ENCODE data around the gene EPX. TPM values are rescaled to one million over a fixed set of nuclear protein-coding genes. Genes with fewer than 3 reads are reported as not detected.
A peak's percentile ranks its signal among the peaks of the same experiment; 100 is the strongest.

Gene EPX
- total and polyA plus RNA-seq, 2 of the 4 experiments (the other 2 are of a cell fraction), result not detected

DNA sequence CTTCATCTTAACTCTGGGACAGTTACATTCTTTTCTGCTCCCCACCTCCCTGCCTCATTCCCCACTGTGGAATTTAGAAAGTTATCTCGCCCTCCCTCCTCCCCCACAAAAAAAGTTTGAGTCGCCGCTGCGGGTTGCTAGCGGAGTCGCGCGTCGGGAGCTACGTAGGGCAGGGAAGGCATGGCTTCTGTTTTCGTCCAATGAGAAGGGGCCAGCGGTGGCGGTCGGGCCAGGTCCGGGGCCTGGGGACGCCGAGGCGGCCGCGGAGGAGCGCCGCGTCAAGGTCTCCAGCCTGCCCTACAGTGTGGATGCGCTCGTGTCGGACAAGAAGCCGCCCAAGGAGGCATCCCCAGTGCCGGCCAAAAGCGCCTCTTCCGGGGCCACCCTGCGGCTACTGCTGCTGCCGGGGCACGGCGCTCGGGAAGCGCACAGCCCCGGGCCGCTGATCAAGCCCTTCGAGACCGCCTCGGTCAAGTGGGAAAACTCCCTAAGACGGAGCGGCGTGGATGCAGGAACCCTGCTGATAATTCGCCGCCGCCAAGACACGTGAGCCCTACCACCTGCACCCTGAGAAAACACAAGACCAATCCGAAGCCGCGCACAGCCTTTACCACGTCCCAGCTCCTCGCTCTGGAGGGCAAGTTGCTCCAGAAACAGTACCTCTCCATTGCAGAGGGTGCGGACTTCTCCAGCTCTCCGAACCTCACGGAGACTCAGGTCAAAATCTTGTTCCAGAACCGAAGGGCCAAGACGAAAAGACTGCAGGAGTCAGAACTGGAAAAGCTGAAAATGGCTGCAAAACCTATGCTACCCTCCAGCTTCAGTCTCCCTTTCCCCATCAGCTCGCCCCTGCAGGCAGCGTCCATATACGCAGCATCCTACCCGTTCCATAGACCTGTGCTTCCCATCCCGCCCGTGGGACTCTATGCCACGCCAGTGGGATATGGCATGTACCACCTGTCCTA is 35.4 kb upstream of the EPX start:
- intact Hi-C loops (cut with micrococcal nuclease), result no loop called here
- Histone ChIP-seq H3K18ac (ENCODE audit: low read depth, low read length) (no peak overlapping the region), H3K79me1 (ENCODE audit: low read depth in 1 of 2, low read length in 2 of 2) (no peaks in the 10 kb centered on the region), H3K27ac (ENCODE audit: insufficient read depth, low read length) (no peak overlapping the region), H3K4ac (ENCODE audit: low read depth, low read length) (no peak overlapping the region), H3K36me3 (ENCODE audit: control insufficient read depth, insufficient read depth, low read length) (no peaks in the 10 kb centered on the region), H3K14ac (replicated peaks; ENCODE audit: low read depth, low read length) (no peak overlapping the region), H3K4me3 (ENCODE audit: insufficient read depth, low read depth, low read length) (peak overlapping the region; percentile 29; the same call in 1 of the 2 replicates), H3K9me3 (ENCODE audit: control insufficient read depth, insufficient read depth, low read length) (no peaks in the 10 kb centered on the region), H4K20me1 (ENCODE audit: insufficient read depth, low read length) (no peaks in the 10 kb centered on the region), H3K4me2 (ENCODE audit: low read depth, low read length) (peak overlapping the region; percentile 73), H3K4me1 (ENCODE audit: control insufficient read depth, insufficient read depth, low read length) (peaks cover 2% of the 10 kb centered on the region; the same call in 1 of the 2 replicates), H3K9me1 (ENCODE audit: insufficient read depth, low read length) (no peaks in the 10 kb centered on the region), H2BK20ac (ENCODE audit: low read depth, low read length) (no peak overlapping the region), H3K9ac (ENCODE audit: low read depth, low read length) (no peak overlapping the region), H3K27me3 (ENCODE audit: control insufficient read depth, insufficient read depth, low read length) (peaks cover 25% of the 10 kb centered on the region), H2AK5ac (ENCODE audit: low read depth, low read length) (no peak overlapping the region), H2BK120ac (ENCODE audit: low read depth, low read length) (no peak overlapping the region), H3K23ac (ENCODE audit: low read depth, low read length) (no peak overlapping the region), H2BK5ac (ENCODE audit: low read depth, low read length, poor library complexity, severe bottlenecking) (no peak overlapping the region), H2AK9ac (replicated peaks; ENCODE audit: low read depth, low read length, poor library complexity) (no peak overlapping the region), H2BK15ac (ENCODE audit: low read depth, low read length) (no peak overlapping the region), H4K8ac (ENCODE audit: low read depth in 2 of 2, low read length in 2 of 2) (no peak overlapping the region), H2AFZ (replicated peaks; ENCODE audit: low read length, poor library complexity) (peak overlapping the region; percentile 75), H4K91ac (ENCODE audit: insufficient read depth, low read depth, low read length) (no peak overlapping the region), H4K5ac (ENCODE audit: low read depth, low read length) (no peak overlapping the region), H3K56ac (ENCODE audit: extremely low read depth, insufficient read depth, low read length) (peak overlapping the region; percentile 17; the same call in 1 of the 2 replicates)
- TF ChIP-seq, protein P1, sequence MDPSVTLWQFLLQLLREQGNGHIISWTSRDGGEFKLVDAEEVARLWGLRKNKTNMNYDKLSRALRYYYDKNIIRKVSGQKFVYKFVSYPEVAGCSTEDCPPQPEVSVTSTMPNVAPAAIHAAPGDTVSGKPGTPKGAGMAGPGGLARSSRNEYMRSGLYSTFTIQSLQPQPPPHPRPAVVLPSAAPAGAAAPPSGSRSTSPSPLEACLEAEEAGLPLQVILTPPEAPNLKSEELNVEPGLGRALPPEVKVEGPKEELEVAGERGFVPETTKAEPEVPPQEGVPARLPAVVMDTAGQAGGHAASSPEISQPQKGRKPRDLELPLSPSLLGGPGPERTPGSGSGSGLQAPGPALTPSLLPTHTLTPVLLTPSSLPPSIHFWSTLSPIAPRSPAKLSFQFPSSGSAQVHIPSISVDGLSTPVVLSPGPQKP (IDR thresholded peaks at IDR 0.05; ENCODE audit: borderline replicate concordance, low read depth, low read length), result no peak
- TF ChIP-seq FOS (IDR thresholded peaks at IDR 0.05; ENCODE audit: low read depth, low read length) (no peak), MAZ (IDR thresholded peaks at IDR 0.05; ENCODE audit: borderline replicate concordance, low read depth, low read length) (no peak), RFX5 (IDR thresholded peaks at IDR 0.05; ENCODE audit: low read depth, low read length) (no peak), RCOR1 (IDR thresholded peaks at IDR 0.05; ENCODE audit: insufficient replicate concordance, low read length) (no peak), SMC3 (IDR thresholded peaks at IDR 0.05; ENCODE audit: low read depth, low read length) (no peak), MXI1 (IDR thresholded peaks at IDR 0.05; ENCODE audit: borderline replicate concordance, low read depth, low read length) (no peak)
- TF ChIP-seq, protein P2, sequence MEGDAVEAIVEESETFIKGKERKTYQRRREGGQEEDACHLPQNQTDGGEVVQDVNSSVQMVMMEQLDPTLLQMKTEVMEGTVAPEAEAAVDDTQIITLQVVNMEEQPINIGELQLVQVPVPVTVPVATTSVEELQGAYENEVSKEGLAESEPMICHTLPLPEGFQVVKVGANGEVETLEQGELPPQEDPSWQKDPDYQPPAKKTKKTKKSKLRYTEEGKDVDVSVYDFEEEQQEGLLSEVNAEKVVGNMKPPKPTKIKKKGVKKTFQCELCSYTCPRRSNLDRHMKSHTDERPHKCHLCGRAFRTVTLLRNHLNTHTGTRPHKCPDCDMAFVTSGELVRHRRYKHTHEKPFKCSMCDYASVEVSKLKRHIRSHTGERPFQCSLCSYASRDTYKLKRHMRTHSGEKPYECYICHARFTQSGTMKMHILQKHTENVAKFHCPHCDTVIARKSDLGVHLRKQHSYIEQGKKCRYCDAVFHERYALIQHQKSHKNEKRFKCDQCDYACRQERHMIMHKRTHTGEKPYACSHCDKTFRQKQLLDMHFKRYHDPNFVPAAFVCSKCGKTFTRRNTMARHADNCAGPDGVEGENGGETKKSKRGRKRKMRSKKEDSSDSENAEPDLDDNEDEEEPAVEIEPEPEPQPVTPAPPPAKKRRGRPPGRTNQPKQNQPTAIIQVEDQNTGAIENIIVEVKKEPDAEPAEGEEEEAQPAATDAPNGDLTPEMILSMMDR (conservative IDR thresholded peaks at IDR 0.05; ENCODE audit: low read depth, low read length), result no peak
- in situ Hi-C loops (cut with MboI; ENCODE audit: low sequenced_read_pairs), result no loop called here
- CTCF ChIA-PET, result no interaction called here
- DNase-seq, result no peak
- POLR2A ChIA-PET (ENCODE audit: unreplicated experiment), result no interaction called here
- ATAC-seq (ENCODE audit: low read depth), result peak; percentile 32
- dilution Hi-C loops (cut with HindIII; ENCODE audit: low sequenced_read_pairs, unreplicated experiment), result no loop called here
- BruUV-seq (replicated peaks), result no TSS peak
- 2% methylated on average over 22 of the region's 65 CpGs; no CpG with 5 or more reads in 1 of the 2 experiments for WGBS, 2 experiments (ENCODE audit: extremely low coverage in 2 of 2, insufficient read length in 1 of 2)
